ENCODE measurements around the gene TNFAIP1.
"Not testable (repeated sequence)": the region's sequence is repeated elsewhere in the genome, so short reads cannot be mapped to it uniquely, and the experiment has no call there.

TNFAIP1 gene

DNA sequence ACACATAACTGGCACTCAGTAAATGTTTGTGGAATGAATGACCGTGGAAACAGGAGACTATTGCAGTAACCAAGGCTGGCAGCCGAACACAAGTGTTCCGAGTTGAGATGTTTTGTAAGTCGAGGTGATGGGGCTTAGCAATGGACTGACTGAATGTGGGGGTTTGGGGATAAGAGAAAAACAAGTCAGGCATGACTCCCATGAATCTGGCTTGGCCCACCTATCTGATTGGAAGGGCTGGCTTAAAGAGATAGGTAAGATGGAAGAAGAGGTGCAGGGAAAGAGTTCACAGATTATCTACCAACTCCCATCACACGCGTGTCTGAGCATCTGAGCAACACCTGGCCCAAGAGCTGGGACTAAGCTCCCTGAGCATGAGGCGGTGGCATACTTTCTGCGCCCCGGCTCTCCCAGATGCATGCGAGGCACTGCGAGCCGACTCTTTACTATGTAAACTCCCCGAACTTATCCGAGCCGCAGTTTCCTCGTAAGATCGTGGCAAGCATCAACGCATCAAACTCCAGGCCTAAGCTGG lies 828 bp upstream of the TNFAIP1 start:
- no peaks in the 10 kb centered on the region for H3K27me3 ChIP-seq (ENCODE audit: insufficient read depth, low read length, poor library complexity, severe bottlenecking)
- H3K4me1 ChIP-seq (ENCODE audit: insufficient read depth, low read length, poor library complexity, severe bottlenecking), result peaks cover 24% of the 10 kb centered on the region
- H3K36me3 ChIP-seq (ENCODE audit: insufficient read depth, low read length), result no peaks in the 10 kb centered on the region; the same call in 1 of the 2 replicates
- no peaks in the 10 kb centered on the region for H3K9me2 ChIP-seq (replicated peaks; ENCODE audit: low read depth, low read length)
- no peaks in the 10 kb centered on the region for H3K9me3 ChIP-seq (ENCODE audit: insufficient read depth, low read depth, low read length)
- H4K20me1 ChIP-seq (ENCODE audit: insufficient read depth, low read length, poor library complexity, severe bottlenecking), result peaks cover 4% of the 10 kb centered on the region
- peaks cover 39% of the 10 kb centered on the region; the same call in 1 of the 2 replicates for H3K79me2 ChIP-seq (ENCODE audit: insufficient read depth, low read length)
- H3F3A ChIP-seq (ENCODE audit: low read depth), result no peaks in the 10 kb centered on the region
- peak overlapping the region; percentile 74 for H3K9ac ChIP-seq (ENCODE audit: low read depth, low read length, poor library complexity, severe bottlenecking)
- peak overlapping the region; percentile 96 for H2AFZ ChIP-seq (ENCODE audit: low read length)
- peak overlapping the region; percentile 84 for H3K4me2 ChIP-seq (ENCODE audit: low read depth, low read length, poor library complexity, severe bottlenecking)
- H3K4me3 ChIP-seq (ENCODE audit: low read length, poor library complexity, severe bottlenecking), result peak overlapping the region; percentile 97
- TF ChIP-seq, protein P1, sequence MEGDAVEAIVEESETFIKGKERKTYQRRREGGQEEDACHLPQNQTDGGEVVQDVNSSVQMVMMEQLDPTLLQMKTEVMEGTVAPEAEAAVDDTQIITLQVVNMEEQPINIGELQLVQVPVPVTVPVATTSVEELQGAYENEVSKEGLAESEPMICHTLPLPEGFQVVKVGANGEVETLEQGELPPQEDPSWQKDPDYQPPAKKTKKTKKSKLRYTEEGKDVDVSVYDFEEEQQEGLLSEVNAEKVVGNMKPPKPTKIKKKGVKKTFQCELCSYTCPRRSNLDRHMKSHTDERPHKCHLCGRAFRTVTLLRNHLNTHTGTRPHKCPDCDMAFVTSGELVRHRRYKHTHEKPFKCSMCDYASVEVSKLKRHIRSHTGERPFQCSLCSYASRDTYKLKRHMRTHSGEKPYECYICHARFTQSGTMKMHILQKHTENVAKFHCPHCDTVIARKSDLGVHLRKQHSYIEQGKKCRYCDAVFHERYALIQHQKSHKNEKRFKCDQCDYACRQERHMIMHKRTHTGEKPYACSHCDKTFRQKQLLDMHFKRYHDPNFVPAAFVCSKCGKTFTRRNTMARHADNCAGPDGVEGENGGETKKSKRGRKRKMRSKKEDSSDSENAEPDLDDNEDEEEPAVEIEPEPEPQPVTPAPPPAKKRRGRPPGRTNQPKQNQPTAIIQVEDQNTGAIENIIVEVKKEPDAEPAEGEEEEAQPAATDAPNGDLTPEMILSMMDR (conservative IDR thresholded peaks at IDR 0.05; ENCODE audit: low read length), result no peak
- TF ChIP-seq EZH2phosphoT487 (IDR thresholded peaks at IDR 0.05; ENCODE audit: borderline replicate concordance), result no peak

- Histone ChIP-seq H3K9me3 (ENCODE audit: insufficient read depth, low read depth, low read length) (no peaks in the 10 kb centered on the region), H3K4me1 (ENCODE audit: insufficient read depth, low read length, poor library complexity, severe bottlenecking) (peaks cover 24% of the 10 kb centered on the region), H3F3A (ENCODE audit: low read depth) (no peaks in the 10 kb centered on the region), H2AFZ (ENCODE audit: low read length) (peak overlapping the region; percentile 75), H3K4me2 (ENCODE audit: low read depth, low read length, poor library complexity, severe bottlenecking) (peak overlapping the region; percentile 98), H3K9ac (ENCODE audit: low read depth, low read length, poor library complexity, severe bottlenecking) (peak overlapping the region; percentile 83), H4K20me1 (ENCODE audit: insufficient read depth, low read length, poor library complexity, severe bottlenecking) (peaks cover 4% of the 10 kb centered on the region), H3K4me3 (ENCODE audit: low read length, poor library complexity, severe bottlenecking) (peak overlapping the region; percentile 97), H3K27me3 (ENCODE audit: insufficient read depth, low read length, poor library complexity, severe bottlenecking) (no peaks in the 10 kb centered on the region), H3K9me2 (replicated peaks; ENCODE audit: low read depth, low read length) (no peaks in the 10 kb centered on the region), H3K36me3 (ENCODE audit: insufficient read depth, low read length) (peaks cover 2% of the 10 kb centered on the region; the same call in 1 of the 2 replicates), H3K79me2 (ENCODE audit: insufficient read depth, low read length) (peaks cover 39% of the 10 kb centered on the region; the same call in 1 of the 2 replicates)
- TF ChIP-seq, protein P1 (conservative IDR thresholded peaks at IDR 0.05; ENCODE audit: low read length), result no peak
- TF ChIP-seq EZH2phosphoT487 (IDR thresholded peaks at IDR 0.05; ENCODE audit: borderline replicate concordance), result no peak
Observed at GRCh38 chr17:28335959-28336871, 654 bp downstream of the TNFAIP1 start.

DNA sequence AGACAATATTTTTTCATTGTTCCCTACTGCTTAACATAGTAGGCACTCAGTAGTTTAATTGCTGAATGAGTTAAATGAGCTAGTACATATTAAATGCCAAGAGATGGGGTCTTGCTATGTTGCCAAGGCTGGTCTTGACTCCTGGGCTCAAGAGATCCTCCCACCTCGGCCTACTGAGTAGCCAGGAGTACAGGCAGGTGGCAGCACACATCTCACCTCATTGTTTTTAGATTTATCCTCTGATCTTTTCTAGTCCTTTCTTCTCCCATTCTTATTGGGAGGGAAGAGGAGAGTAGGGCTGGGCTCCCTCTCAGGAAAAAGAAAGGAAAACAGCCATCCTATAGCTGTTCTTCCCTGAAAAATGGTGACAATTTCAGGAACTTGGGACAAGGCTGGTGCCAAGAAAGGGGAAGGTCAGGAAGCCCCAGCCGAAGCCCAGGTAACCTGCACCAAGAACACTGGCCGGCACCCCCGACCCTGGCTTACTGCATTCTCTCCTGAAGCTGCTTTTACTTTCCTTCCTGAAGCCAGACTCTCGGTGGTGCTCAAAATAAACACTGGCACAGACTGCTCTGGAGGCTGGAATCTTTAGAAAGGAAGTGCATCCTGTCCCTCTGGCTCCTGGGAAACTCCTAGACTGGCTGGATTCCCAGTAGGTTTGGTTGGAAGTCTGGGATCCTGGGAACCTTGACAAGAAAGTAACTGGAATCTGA lies 2.7 kb downstream of the TNFAIP1 start:
- TF ChIP-seq, protein P1 (conservative IDR thresholded peaks at IDR 0.05; ENCODE audit: low read length), result no peak
- TF ChIP-seq EZH2phosphoT487 (IDR thresholded peaks at IDR 0.05; ENCODE audit: borderline replicate concordance), result no peak
- H3K4me2 ChIP-seq (ENCODE audit: low read depth, low read length, poor library complexity, severe bottlenecking), result peak overlapping the region; percentile 98
- H2AFZ ChIP-seq (ENCODE audit: low read length), result no peak overlapping the region

DNA sequence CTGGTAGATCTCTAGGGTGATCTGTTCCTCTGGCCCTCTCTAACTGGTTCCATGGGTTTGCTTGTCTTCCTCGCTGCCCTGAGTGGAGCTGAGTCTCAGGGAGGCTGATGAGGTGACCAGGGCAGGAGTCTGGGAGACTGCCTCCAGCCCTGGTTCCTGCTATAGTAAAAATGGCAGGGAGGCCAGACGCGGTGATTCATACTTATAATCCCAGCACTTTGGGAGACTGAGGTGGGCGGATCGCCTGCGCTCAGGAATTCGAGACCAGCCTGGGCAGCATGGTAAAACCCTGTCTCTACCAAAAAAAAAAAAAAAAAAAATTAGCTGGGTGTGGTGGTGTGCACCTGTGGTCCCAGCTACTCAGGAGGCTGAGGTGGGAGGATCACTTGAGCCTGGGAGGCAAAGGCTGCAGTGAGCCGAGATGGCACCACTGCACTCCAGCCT lies 3.2 kb downstream of the TNFAIP1 start:
- not testable (repeated sequence) for H3K9me3 ChIP-seq (ENCODE audit: insufficient read depth, low read depth, low read length); H4K20me1 ChIP-seq (ENCODE audit: insufficient read depth, low read length, poor library complexity, severe bottlenecking); H3K4me3 ChIP-seq (ENCODE audit: low read length, poor library complexity, severe bottlenecking); H2AFZ ChIP-seq (ENCODE audit: low read length); H3K9ac ChIP-seq (ENCODE audit: low read depth, low read length, poor library complexity, severe bottlenecking); H3F3A ChIP-seq (ENCODE audit: low read depth); H3K9me2 ChIP-seq (replicated peaks; ENCODE audit: low read depth, low read length); H3K4me2 ChIP-seq (ENCODE audit: low read depth, low read length, poor library complexity, severe bottlenecking); H3K27me3 ChIP-seq (ENCODE audit: insufficient read depth, low read length, poor library complexity, severe bottlenecking)
- Histone ChIP-seq H3K79me2 (ENCODE audit: insufficient read depth, low read length) (peaks cover 37% of the 10 kb centered on the region; the same call in 1 of the 2 replicates), H3K36me3 (ENCODE audit: insufficient read depth, low read length) (peaks cover 12% of the 10 kb centered on the region; the same call in 1 of the 2 replicates), H3K4me1 (ENCODE audit: insufficient read depth, low read length, poor library complexity, severe bottlenecking) (peaks cover 23% of the 10 kb centered on the region)

More for the DNA sequence above, 2.7 kb downstream of the TNFAIP1 start:
- peaks cover 24% of the 10 kb centered on the region for H3K4me1 ChIP-seq (ENCODE audit: insufficient read depth, low read length, poor library complexity, severe bottlenecking)
- peaks cover 39% of the 10 kb centered on the region; the same call in 1 of the 2 replicates for H3K79me2 ChIP-seq (ENCODE audit: insufficient read depth, low read length)
- no peak overlapping the region for H3K9ac ChIP-seq (ENCODE audit: low read depth, low read length, poor library complexity, severe bottlenecking)
- H3K4me3 ChIP-seq (ENCODE audit: low read length, poor library complexity, severe bottlenecking), result no peak overlapping the region
- no peaks in the 10 kb centered on the region for H3K9me2 ChIP-seq (replicated peaks; ENCODE audit: low read depth, low read length)
- no peaks in the 10 kb centered on the region for H3F3A ChIP-seq (ENCODE audit: low read depth)
- H4K20me1 ChIP-seq (ENCODE audit: insufficient read depth, low read length, poor library complexity, severe bottlenecking), result peaks cover 4% of the 10 kb centered on the region
- H3K36me3 ChIP-seq (ENCODE audit: insufficient read depth, low read length), result peaks cover 12% of the 10 kb centered on the region; the same call in 1 of the 2 replicates
- H3K9me3 ChIP-seq (ENCODE audit: insufficient read depth, low read depth, low read length), result no peaks in the 10 kb centered on the region
- no peaks in the 10 kb centered on the region for H3K27me3 ChIP-seq (ENCODE audit: insufficient read depth, low read length, poor library complexity, severe bottlenecking)
